H1 (cell line): ENCODE results near the gene PAF1. TPM values are rescaled to one million over a fixed set of nuclear protein-coding genes. Genes with fewer than 3 reads are reported as not detected.

Experiments
- CTCF ChIA-PET: fragments of 300-600 bp; sonication (Branson Sonifier 250); formaldehyde crosslinking; loops from one replicate; lab custom pipeline; 2021; ENCODE audit not compliant: partially characterized antibody; lab: Charles Lee
- POLR2A ChIA-PET: fragments of 300-600 bp; sonication (Branson Sonifier 250); formaldehyde crosslinking; loops from one replicate; lab custom pipeline; 2021; ENCODE audit warnings: inconsistent platforms; ENCODE audit not compliant: partially characterized antibody; lab: Charles Lee
- DNase-seq, 2 experiments: peaks; one replicate each; pipeline versions ENCODE4 v3.0.0 to v3.0.0-alpha.2; 2010 to 2022; ENCODE audit warnings: low spot score in 2 of 2, low read depth in 1 of 2, mixed read lengths in 1 of 2
- FAIRE-seq: peaks from 2 replicates; lab custom pipeline; 2011; peaks lifted over from hg19 to GRCh38; lab: Jason Lieb, UNC
- H2AFZ ChIP-seq: 2 replicates; pipeline ENCODE4 v1.8.1; 2012; ENCODE audit warnings: low read length, inconsistent platforms
- H2AK5ac ChIP-seq: 2 replicates; pipeline ENCODE4 v1.6.1; 2013; ENCODE audit warnings: low read depth, low read length
- H2BK120ac ChIP-seq: replicated peaks from 2 replicates; pipeline ENCODE3; 2013; ENCODE audit warnings: low read depth, low read length, inconsistent platforms
- H2BK12ac ChIP-seq: 2 replicates; pipeline ENCODE4 v1.6.1; 2013; ENCODE audit warnings: low read depth, low read length
- H2BK15ac ChIP-seq: 2 replicates; pipeline ENCODE4 v1.6.1; 2013; ENCODE audit warnings: low read length
- H2BK20ac ChIP-seq: 2 replicates; pipeline ENCODE4 v1.6.1; 2013; ENCODE audit warnings: low read length
- H2BK5ac ChIP-seq: 2 replicates; pipeline ENCODE4 v1.6.1; 2013; ENCODE audit warnings: low read depth, low read length
- H3K14ac ChIP-seq: 2 replicates; pipeline ENCODE4 v1.6.1; 2013; ENCODE audit warnings: inconsistent platforms; ENCODE audit not compliant: insufficient read length
- H3K18ac ChIP-seq: 2 replicates; pipeline ENCODE4 v1.6.1; 2013; ENCODE audit warnings: low read length; ENCODE audit errors: extremely low read depth
- H3K23ac ChIP-seq: 2 replicates; pipeline ENCODE4 v1.6.1; 2013; ENCODE audit warnings: inconsistent platforms; ENCODE audit not compliant: insufficient read length
- H3K23me2 ChIP-seq: 2 replicates; pipeline ENCODE4 v1.6.1; 2013; ENCODE audit warnings: low read depth, low read length
- H3K27ac ChIP-seq: 2 replicates; pipeline ENCODE4 v1.6.1; 2011; ENCODE audit warnings: low read depth, low read length, inconsistent platforms
- H3K27me3 ChIP-seq, 4 experiments: replicated peaks in 1 of 4; 1 replicate in 1 of 4; 2 replicates in 3 of 4; pipeline versions ENCODE4 v1.6.1 to v1.8.1; 2011 to 2013; ENCODE audit warnings: low read length in 3 of 4, mild to moderate bottlenecking in 3 of 4, inconsistent platforms in 2 of 4, mixed read lengths in 2 of 4, moderate library complexity in 1 of 4; ENCODE audit not compliant: control insufficient read depth in 3 of 4, insufficient read depth in 3 of 4; ENCODE audit errors: extremely low read depth in 1 of 4
- H3K36me3 ChIP-seq, 4 experiments: 2 replicates each; pipeline versions ENCODE4 v1.6.1 to v1.8.1; 2011 to 2013; ENCODE audit warnings: mild to moderate bottlenecking in 4 of 4, low read length in 3 of 4, moderate library complexity in 2 of 4, control low read depth in 1 of 4, inconsistent platforms in 1 of 4; ENCODE audit not compliant: insufficient read depth in 4 of 4, control insufficient read depth in 2 of 4
- H3K4ac ChIP-seq: replicated peaks from 2 replicates; pipeline ENCODE3; 2013; ENCODE audit warnings: low read length, low read depth, mixed read lengths, inconsistent platforms; ENCODE audit not compliant: insufficient read length
- H3K4me1 ChIP-seq, 4 experiments: replicated peaks in 1 of 4; 1 replicate in 1 of 4; 2 replicates in 3 of 4; pipeline versions ENCODE4 v1.6.1 to v1.8.1; 2011 to 2013; ENCODE audit warnings: low read length in 3 of 4, inconsistent platforms in 2 of 4, mixed read lengths in 1 of 4; ENCODE audit not compliant: insufficient read depth in 4 of 4, control insufficient read depth in 3 of 4
- H3K4me2 ChIP-seq, 2 experiments: 2 replicates each; pipeline versions ENCODE4 v1.6.1 to v1.8.1; 2011 to 2013; ENCODE audit warnings: low read depth in 2 of 2, low read length in 2 of 2, control low read depth in 1 of 2, inconsistent platforms in 1 of 2, mild to moderate bottlenecking in 1 of 2; ENCODE audit not compliant: insufficient read depth in 1 of 2
- H3K4me3 ChIP-seq, 4 experiments: fragments of 200-600, 300-600 bp in 1 of 4; sonication (generic), shearing (Covaris generic), sonication (Bioruptor Twin) in 1 of 4; 2 replicates each; pipeline versions ENCODE4 v1.5.1 to v1.8.1; 2011 to 2016; ENCODE audit warnings: low read length in 4 of 4, low read depth in 3 of 4, control low read depth in 2 of 4, inconsistent platforms in 2 of 4, mild to moderate bottlenecking in 2 of 4, mixed read lengths in 1 of 4, moderate library complexity in 1 of 4; ENCODE audit not compliant: insufficient read depth in 2 of 4; ENCODE audit errors: extremely low read depth in 1 of 4
- H3K56ac ChIP-seq: replicated peaks from 2 replicates; pipeline ENCODE3; 2013; ENCODE audit warnings: low read depth, mild to moderate bottlenecking, mixed read lengths, low read length, inconsistent platforms; ENCODE audit not compliant: insufficient read length
- H3K79me1 ChIP-seq: 2 replicates; pipeline ENCODE4 v1.6.1; 2013; ENCODE audit warnings: low read depth, low read length, control low read depth
- H3K79me2 ChIP-seq, 2 experiments: 2 replicates each; pipeline versions ENCODE4 v1.6.1 to v1.8.1; 2012 to 2013; ENCODE audit warnings: low read length in 2 of 2, mild to moderate bottlenecking in 2 of 2, inconsistent platforms in 1 of 2; ENCODE audit not compliant: insufficient read depth in 2 of 2, control insufficient read depth in 1 of 2
- H3K9ac ChIP-seq, 4 experiments: replicated peaks in 1 of 4; 1 replicate in 1 of 4; 2 replicates in 3 of 4; pipeline versions ENCODE4 v1.6.1 to v1.8.1; 2011 to 2013; ENCODE audit warnings: low read depth in 3 of 4, low read length in 3 of 4, control low read depth in 2 of 4, mild to moderate bottlenecking in 2 of 4, moderate library complexity in 2 of 4, inconsistent platforms in 1 of 4; ENCODE audit errors: extremely low read depth in 1 of 4
- H3K9me3 ChIP-seq, 2 experiments: 2 replicates each; pipeline versions ENCODE4 v1.6.1 to v1.8.1; 2012 to 2013; ENCODE audit warnings: mild to moderate bottlenecking in 2 of 2, moderate library complexity in 2 of 2, control low read depth in 1 of 2, inconsistent platforms in 1 of 2, low read depth in 1 of 2, low read length in 1 of 2, mixed read lengths in 1 of 2; ENCODE audit not compliant: insufficient read depth in 2 of 2
- H4K20me1 ChIP-seq, 2 experiments: replicated peaks in 1 of 2; 2 replicates each; pipeline versions ENCODE3 to v1.8.1; 2011 to 2013; ENCODE audit warnings: inconsistent platforms in 2 of 2, low read length in 2 of 2, mild to moderate bottlenecking in 1 of 2; ENCODE audit not compliant: insufficient read depth in 2 of 2, control insufficient read depth in 1 of 2
- H4K5ac ChIP-seq: 2 replicates; pipeline ENCODE4 v1.6.1; 2013; ENCODE audit warnings: low read length, low read depth, mixed read lengths, inconsistent platforms; ENCODE audit not compliant: insufficient read length
- H4K8ac ChIP-seq: 2 replicates; pipeline ENCODE4 v1.8.0; 2013; ENCODE audit warnings: mild to moderate bottlenecking, moderate library complexity, low read length, inconsistent platforms; ENCODE audit not compliant: insufficient read depth; ENCODE audit errors: extremely low read depth
- H4K91ac ChIP-seq: replicated peaks from 2 replicates; pipeline ENCODE3; 2013; ENCODE audit warnings: low read length, mixed read lengths, inconsistent platforms; ENCODE audit not compliant: insufficient read length
- CBX5 ChIP-seq: fragments of 300-800, 300-1000 bp; sonication (generic); IDR thresholded peaks from 2 replicates; pipeline ENCODE4 v1.7.1; 2016; ENCODE audit warnings: antibody characterized with exemption, low read length, low read depth
- CEBPB ChIP-seq: IDR thresholded peaks from 2 replicates; pipeline ENCODE4 v1.6.1; 2012; ENCODE audit warnings: low read depth, low read length
- CTBP2 ChIP-seq: IDR thresholded peaks from 2 replicates; pipeline ENCODE4 v1.7.0; 2011; ENCODE audit warnings: borderline replicate concordance, mild to moderate bottlenecking, moderate library complexity, mixed read lengths, low read length; ENCODE audit not compliant: insufficient read depth, insufficient read length
- GABPA ChIP-seq: IDR thresholded peaks from 2 replicates; pipeline ENCODE4 v1.6.1; 2011; ENCODE audit warnings: mild to moderate bottlenecking, low read length, moderate library complexity, borderline replicate concordance; ENCODE audit not compliant: insufficient read depth
- HDAC2 ChIP-seq, 2 experiments: fragments of 300-600 bp in 1 of 2; sonication (generic) in 1 of 2; IDR thresholded peaks; 2 replicates each; pipeline ENCODE4 v1.6.1; 2011 to 2012; ENCODE audit warnings: low read depth in 2 of 2, low read length in 2 of 2, mild to moderate bottlenecking in 2 of 2, moderate library complexity in 2 of 2, borderline replicate concordance in 1 of 2, inconsistent platforms in 1 of 2
- JUND ChIP-seq: IDR thresholded peaks from 2 replicates; pipeline ENCODE4 v1.6.1; 2011; ENCODE audit warnings: mild to moderate bottlenecking, improper control_type of control experiment, low read length
- RXRA ChIP-seq: IDR thresholded peaks from 2 replicates; pipeline ENCODE4 v1.6.1; 2011; ENCODE audit warnings: low read depth, mild to moderate bottlenecking, low read length, moderate library complexity; ENCODE audit not compliant: insufficient read depth
- SIRT6 ChIP-seq: IDR thresholded peaks from one replicate; pipeline ENCODE4 v1.7.1; 2012; ENCODE audit warnings: low read length, inconsistent platforms
- SIX5 ChIP-seq: IDR thresholded peaks from 2 replicates; pipeline ENCODE4 v1.6.1; 2011; ENCODE audit warnings: mild to moderate bottlenecking, low read depth, low read length
- SUZ12 ChIP-seq: fragments of 200-600 bp; sonication (generic); IDR thresholded peaks from 2 replicates; pipeline ENCODE4 v1.6.1; 2012; ENCODE audit warnings: mild to moderate bottlenecking, inconsistent platforms, low read length, moderate library complexity, mixed read lengths
- TBP ChIP-seq: IDR thresholded peaks from 2 replicates; pipeline ENCODE4 v1.6.1; 2011; ENCODE audit warnings: low read depth, low read length, improper control_type of control experiment
- TCF12 ChIP-seq: IDR thresholded peaks from 2 replicates; pipeline ENCODE4 v1.6.1; 2011; ENCODE audit warnings: low read depth, mild to moderate bottlenecking, low read length
- TEAD4 ChIP-seq: IDR thresholded peaks from 2 replicates; pipeline ENCODE4 v1.6.1; 2012; ENCODE audit warnings: low read depth, low read length, inconsistent platforms, mixed read lengths
- WGBS, 2 experiments: shearing (Covaris generic) in 1 of 2; methylation state at CpG; one replicate each; pipeline versions ENCODE4 v1.1.6 to v1.1.7; 2013 to 2015; ENCODE audit warnings: low lambda C conversion rate in 2 of 2, mixed read lengths in 2 of 2, inconsistent platforms in 1 of 2, low coverage in 1 of 2, missing lambda C conversion rate in 1 of 2; ENCODE audit not compliant: insufficient replicate concordance in 2 of 2, insufficient coverage in 1 of 2, insufficient read length in 1 of 2; ENCODE audit errors: extremely low coverage in 1 of 2, missing lambda C conversion rate in 1 of 2; 5-methylcytosine and 5-hydroxymethylcytosine counted together
- polyA plus RNA-seq, 7 experiments: library from polyadenylated mRNA; depleted of rRNA in 3 of 7; stranded (reverse) in 5 of 7; unstranded in 2 of 7; fragments of >200 nt in 5 of 7; fragments of 200-250 nt in 2 of 7; gene quantifications; 1 replicate in 5 of 7; 2 replicates in 1 of 7; 4 replicates in 1 of 7; pipeline versions ENCODE4 v1.2.1 to v1.2.3, GENCODE V29; 2011 to 2013; ENCODE audit warnings: missing spikeins in 2 of 7, mixed read lengths in 2 of 7
- total RNA-seq: library from RNA; stranded (reverse); fragmentation: NEBNext Ultra II Directional; extraction: Animal tissue kit (Norgen Biotek cat#: 25700); gene quantifications from 2 replicates; pipeline ENCODE4 v1.2.1, GENCODE V29; 2021
- TF ChIP-seq, protein P1 (sequence below): IDR thresholded peaks from 2 replicates; pipeline ENCODE4 v1.6.1; 2012; ENCODE audit warnings: inconsistent platforms

Gene PAF1
- total and polyA plus RNA-seq, 2 of the 8 experiments (the other 6 are each of a cell fraction or from before 2014, with no cell fraction given): 31.4 to 58.6 TPM

DNA sequence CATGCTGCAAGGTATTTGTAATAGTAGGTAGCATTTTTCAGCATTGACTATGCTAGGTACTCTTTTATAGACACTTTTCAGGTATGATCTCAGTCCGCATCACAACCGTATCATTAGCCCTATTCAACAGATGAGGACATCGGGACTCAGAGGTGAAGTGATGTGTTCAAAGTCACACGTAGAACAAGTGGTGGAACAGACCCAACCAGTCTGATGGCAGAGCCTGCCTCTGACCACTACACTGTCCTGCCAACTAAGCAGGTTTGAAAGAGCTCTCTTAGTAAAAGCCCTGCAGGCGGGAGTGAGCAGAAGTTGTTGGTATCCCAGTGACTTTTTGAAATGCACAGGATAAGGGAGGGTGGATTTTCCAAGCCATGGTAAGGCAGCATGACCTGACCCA is 20.2 kb downstream of the PAF1 start:
- Histone ChIP-seq H3K14ac (no peak overlapping the region), H4K8ac (no peak overlapping the region), H3K27me3 (no peaks in the 10 kb centered on the region), H3K9me3 (no peaks in the 10 kb centered on the region), H3K27ac (no peak overlapping the region), H3K4ac (no peak overlapping the region), H4K5ac (no peak overlapping the region), H3K23me2 (no peaks in the 10 kb centered on the region; the same call in 1 of the 2 replicates), H3K36me3 (peaks cover 9 to 51% (median 37%) of the 10 kb centered on the region in 4 experiments), H2AK5ac (no peak overlapping the region), H3K23ac (no peak overlapping the region), H3K4me1 (no peaks in the 10 kb centered on the region), H3K18ac (no peak overlapping the region), H4K20me1 (peaks cover 15 to 17% of the 10 kb centered on the region in 2 experiments), H2BK15ac (no peak overlapping the region), H3K79me2 (no peaks in the 10 kb centered on the region), H3K79me1 (peaks cover 2% of the 10 kb centered on the region; the same call in 1 of the 2 replicates), H2AFZ (no peak overlapping the region), H3K4me3 (no peak overlapping the region), H4K91ac (no peak overlapping the region), H3K9ac (no peak overlapping the region), H3K56ac (no peak overlapping the region), H2BK5ac (no peak overlapping the region), H3K4me2 (no peak overlapping the region), H2BK20ac (no peak overlapping the region), H2BK12ac (no peak overlapping the region), H2BK120ac (no peak overlapping the region)
- ChIA-PET CTCF (interaction anchor here (0.6 to 2.0 kb wide), 4 partner anchors 13 to 566 kb away, joined by 3 to 10 read pairs (median 4); partner anchors contain the start of gene PLEKHG2), POLR2A (interaction anchor here (0.7 to 1.7 kb wide), 4 partner anchors 12 to 21 kb away, joined by 3 to 9 read pairs (median 4); partner anchors contain the start of gene MED29)
- DNase-seq (no peak), FAIRE-seq (no peak)
- 91% methylated on average over 5 of the region's 5 CpGs; no CpG with 5 or more reads in 1 of the 2 experiments for WGBS, 2 experiments
- TF ChIP-seq TCF12: no peak
- no peak for TF ChIP-seq CBX5
- TF ChIP-seq RXRA: no peak
- TF ChIP-seq HDAC2 (IDR thresholded peaks at IDR 0.05; ENCODE audit: borderline replicate concordance in 1 of 2, low read depth in 2 of 2, low read length in 2 of 2): no peak
- TF ChIP-seq TBP: no peak
- no peak for TF ChIP-seq GABPA
- TF ChIP-seq SIX5: no peak
- TF ChIP-seq CEBPB: no peak
- no peak for TF ChIP-seq SUZ12
- TF ChIP-seq, protein P1, sequence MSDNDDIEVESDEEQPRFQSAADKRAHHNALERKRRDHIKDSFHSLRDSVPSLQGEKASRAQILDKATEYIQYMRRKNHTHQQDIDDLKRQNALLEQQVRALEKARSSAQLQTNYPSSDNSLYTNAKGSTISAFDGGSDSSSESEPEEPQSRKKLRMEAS: no peak
- no peak for TF ChIP-seq TEAD4
- no peak for TF ChIP-seq SIRT6
- TF ChIP-seq CTBP2: no peak
- no peak for TF ChIP-seq JUND
